WTC11 (cell line): Measurements from ENCODE around the gene DPP4. TPM values are rescaled to one million over a fixed set of nuclear protein-coding genes. Genes with fewer than 3 reads are reported as not detected.
A peak's percentile ranks its signal among the peaks of the same experiment; 100 is the strongest.

Experiments used
- ATAC-seq: fragments of 200-7000 bp; cut with Tn5 transposase; 2 replicates; pipeline ENCODE4 v1.10.0; 2021; ENCODE audit warnings: mild to moderate bottlenecking, moderate library complexity
- CTCF ChIA-PET: fragments of 300-600 bp; sonication (Branson Sonifier 250); formaldehyde crosslinking; loops from one replicate; lab custom pipeline; 2021; ENCODE audit warnings: antibody characterized with exemption; lab: Charles Lee
- POLR2A ChIA-PET: fragments of 350-600 bp; sonication (Branson Sonifier 250); formaldehyde crosslinking; loops from one replicate; lab custom pipeline; 2021; ENCODE audit warnings: antibody characterized with exemption; lab: Charles Lee
- DNase-seq: peaks from one replicate; pipeline ENCODE4 v3.0.0; 2021; ENCODE audit warnings: low spot score
- H3K27ac Mint-ChIP-seq: 2 replicates; pipeline ENCODE4 v1.8.0; 2021; ENCODE audit warnings: mixed read lengths
- H3K27me3 Mint-ChIP-seq: 2 replicates; pipeline ENCODE4 v1.8.0; 2021; ENCODE audit warnings: low read depth, mild to moderate bottlenecking, moderate library complexity, mixed read lengths
- H3K36me3 Mint-ChIP-seq: 2 replicates; pipeline ENCODE4 v1.8.0; 2021; ENCODE audit warnings: mixed read lengths
- H3K4me1 Mint-ChIP-seq: 2 replicates; pipeline ENCODE4 v1.8.0; 2022; ENCODE audit warnings: mixed read lengths
- H3K4me3 Mint-ChIP-seq: 2 replicates; pipeline ENCODE4 v1.8.0; 2021; ENCODE audit warnings: mild to moderate bottlenecking, moderate library complexity, mixed read lengths
- H3K9me3 Mint-ChIP-seq: 2 replicates; pipeline ENCODE4 v1.8.0; 2021; ENCODE audit warnings: mixed read lengths
- MXD4 ChIP-seq: fragments of 250-450 bp; sonication (Bioruptor Pico); IDR thresholded peaks from 2 replicates; pipeline ENCODE4 v1.8.0; 2021; ENCODE audit warnings: mild to moderate bottlenecking, moderate library complexity, borderline replicate concordance
- MYBL2 ChIP-seq: sonication (generic); formaldehyde crosslinking; IDR thresholded peaks from 2 replicates; pipeline ENCODE4 v1.8.1; 2023; ENCODE audit warnings: mild to moderate bottlenecking, moderate library complexity, missing genetic modification reagents
- NFATC4 ChIP-seq: fragments of 250-450 bp; sonication (Bioruptor Pico); IDR thresholded peaks from 2 replicates; pipeline ENCODE4 v1.9.0; 2021; ENCODE audit warnings: mild to moderate bottlenecking
- NR2C2 ChIP-seq: sonication (generic); formaldehyde crosslinking; IDR thresholded peaks from 2 replicates; pipeline ENCODE4 v1.8.0; 2022; ENCODE audit warnings: mild to moderate bottlenecking, missing genetic modification reagents
- PRDM15 ChIP-seq: sonication (generic); formaldehyde crosslinking; IDR thresholded peaks from 2 replicates; pipeline ENCODE4 v1.8.0; 2022; ENCODE audit warnings: missing genetic modification reagents
- RORB ChIP-seq: fragments of 250-450 bp; sonication (Bioruptor Pico); IDR thresholded peaks from 2 replicates; pipeline ENCODE4 v1.9.0; 2021; ENCODE audit warnings: mild to moderate bottlenecking
- SMAD4 ChIP-seq: sonication (generic); formaldehyde crosslinking; IDR thresholded peaks from 2 replicates; pipeline ENCODE4 v1.8.0; 2022; ENCODE audit warnings: mild to moderate bottlenecking, missing genetic modification reagents
- TEAD1 ChIP-seq: sonication (generic); formaldehyde crosslinking; IDR thresholded peaks from 2 replicates; pipeline ENCODE4 v1.8.0; 2022; ENCODE audit warnings: mild to moderate bottlenecking, missing genetic modification reagents
- TEAD4 ChIP-seq: sonication (generic); formaldehyde crosslinking; IDR thresholded peaks from 2 replicates; pipeline ENCODE4 v1.8.0; 2022; ENCODE audit warnings: mild to moderate bottlenecking, missing genetic modification reagents
- ZBTB21 ChIP-seq: sonication (generic); formaldehyde crosslinking; IDR thresholded peaks from 2 replicates; pipeline ENCODE4 v1.8.1; 2023; ENCODE audit warnings: mild to moderate bottlenecking, missing genetic modification reagents, borderline replicate concordance
- ZNF263 ChIP-seq: sonication (generic); formaldehyde crosslinking; IDR thresholded peaks from 2 replicates; pipeline ENCODE4 v1.8.1; 2022; ENCODE audit warnings: low read depth, mild to moderate bottlenecking, moderate library complexity, missing genetic modification reagents
- ZNF425 ChIP-seq: fragments of 250-450 bp; sonication (Bioruptor Pico); conservative IDR thresholded peaks from 2 replicates; pipeline ENCODE4 v1.9.0; 2021; ENCODE audit warnings: mild to moderate bottlenecking
- total RNA-seq: library from RNA; stranded (reverse); gene quantifications from 3 replicates; pipeline ENCODE4 v1.2.3, GENCODE V29; 2021
- TF ChIP-seq, protein P1 (sequence below): sonication (generic); formaldehyde crosslinking; IDR thresholded peaks from 2 replicates; pipeline ENCODE4 v1.8.1; 2022; ENCODE audit warnings: missing genetic modification reagents, borderline replicate concordance
- TF ChIP-seq, protein P2 (sequence below): sonication (generic); formaldehyde crosslinking; IDR thresholded peaks from 2 replicates; pipeline ENCODE4 v1.8.0; 2023; ENCODE audit warnings: missing genetic modification reagents, mild to moderate bottlenecking, borderline replicate concordance
- TF ChIP-seq, protein P3 (sequence below): fragments of 250-450 bp; sonication (Bioruptor Pico); IDR thresholded peaks from 2 replicates; pipeline ENCODE4 v1.8.0; 2021; ENCODE audit warnings: mild to moderate bottlenecking

The DPP4 gene
- total RNA-seq, 1 experiment from 2014 or later, result 3.6 TPM

DNA sequence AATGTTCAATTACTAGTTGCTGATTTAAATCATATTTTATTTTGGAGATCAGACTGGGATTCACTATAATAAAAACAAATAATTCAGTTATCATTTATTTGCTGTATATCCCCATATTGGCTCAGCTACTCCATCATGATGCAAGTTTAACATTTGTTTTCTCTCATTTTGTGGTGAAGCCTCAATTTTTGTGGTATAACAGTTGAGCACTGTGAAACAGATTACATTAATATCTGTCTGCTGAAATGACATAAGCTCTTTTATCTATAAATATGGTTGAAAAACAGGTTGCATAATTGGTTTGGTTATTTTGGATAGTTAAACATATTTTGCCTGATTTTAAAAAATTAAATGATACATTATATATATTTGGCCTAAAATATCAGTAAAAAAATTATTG is 67.7 kb downstream of the DPP4 start:
- Mint-ChIP-seq H3K27ac (no peak overlapping the region), H3K36me3 (no peaks in the 10 kb centered on the region), H3K27me3 (no peaks in the 10 kb centered on the region), H3K9me3 (no peaks in the 10 kb centered on the region), H3K4me1 (peaks cover 44% of the 10 kb centered on the region), H3K4me3 (no peak overlapping the region)
- CTCF ChIA-PET, result no interaction called here
- ATAC-seq (no peak), DNase-seq (no peak)
- POLR2A ChIA-PET, result no interaction called here
- TF ChIP-seq ZBTB21 (no peak), PRDM15 (CRISPR knock-in tag) (no peak), NR2C2 (CRISPR knock-in tag) (no peak), ZNF425 (CRISPR knock-in tag) (no peak), SMAD4 (CRISPR knock-in tag) (no peak), ZNF263 (CRISPR knock-in tag) (no peak), TEAD1 (no peak)
- TF ChIP-seq, protein P1, sequence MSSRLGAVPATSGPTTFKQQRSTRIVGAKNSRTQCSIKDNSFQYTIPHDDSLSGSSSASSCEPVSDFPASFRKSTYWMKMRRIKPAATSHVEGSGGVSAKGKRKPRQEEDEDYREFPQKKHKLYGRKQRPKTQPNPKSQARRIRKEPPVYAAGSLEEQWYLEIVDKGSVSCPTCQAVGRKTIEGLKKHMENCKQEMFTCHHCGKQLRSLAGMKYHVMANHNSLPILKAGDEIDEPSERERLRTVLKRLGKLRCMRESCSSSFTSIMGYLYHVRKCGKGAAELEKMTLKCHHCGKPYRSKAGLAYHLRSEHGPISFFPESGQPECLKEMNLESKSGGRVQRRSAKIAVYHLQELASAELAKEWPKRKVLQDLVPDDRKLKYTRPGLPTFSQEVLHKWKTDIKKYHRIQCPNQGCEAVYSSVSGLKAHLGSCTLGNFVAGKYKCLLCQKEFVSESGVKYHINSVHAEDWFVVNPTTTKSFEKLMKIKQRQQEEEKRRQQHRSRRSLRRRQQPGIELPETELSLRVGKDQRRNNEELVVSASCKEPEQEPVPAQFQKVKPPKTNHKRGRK (CRISPR knock-in tag), result no peak

DNA sequence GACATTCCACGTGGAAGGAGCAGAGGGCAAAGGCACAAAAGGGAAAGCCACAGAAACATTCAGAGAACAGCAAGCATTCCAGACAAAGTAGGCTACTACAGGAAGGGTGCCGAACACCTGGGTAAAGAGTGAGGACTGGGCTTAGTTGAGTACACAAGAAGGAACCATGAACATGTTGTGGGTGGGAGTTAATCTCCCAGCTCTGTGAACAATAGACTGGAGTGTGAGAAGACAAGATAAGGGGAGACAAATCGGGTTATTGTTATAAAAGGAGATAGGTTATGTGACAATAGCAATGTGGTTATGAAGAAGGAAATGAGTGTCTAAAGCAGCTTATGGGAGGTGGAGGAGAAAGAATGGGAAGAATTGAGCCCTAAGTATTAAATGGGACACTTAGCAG is 70.0 kb downstream of the DPP4 start:
- DNase-seq, result no peak
- Mint-ChIP-seq H3K27ac (no peak overlapping the region), H3K36me3 (no peaks in the 10 kb centered on the region), H3K27me3 (no peaks in the 10 kb centered on the region), H3K4me3 (no peak overlapping the region)
- no peak for TF ChIP-seq MXD4 (CRISPR knock-in tag)
- TF ChIP-seq, all 79 proteins: peak for 0
- ChIA-PET POLR2A (no interaction called here), CTCF (no interaction called here)
- peaks cover 47% of the 10 kb centered on the region for H3K4me1 Mint-ChIP-seq
- no peaks in the 10 kb centered on the region for H3K9me3 Mint-ChIP-seq
- ATAC-seq, result no peak

- DNase-seq, result no peak
- POLR2A ChIA-PET, result no interaction called here
- peak; percentile 63 for ATAC-seq
- Mint-ChIP-seq H3K4me1 (peaks cover 57% of the 10 kb centered on the region), H3K27ac (peak overlapping the region; percentile 94), H3K9me3 (no peaks in the 10 kb centered on the region), H3K4me3 (peak overlapping the region; percentile 5), H3K27me3 (no peaks in the 10 kb centered on the region), H3K36me3 (no peaks in the 10 kb centered on the region)
- CTCF ChIA-PET, result no interaction called here
- no peak for TF ChIP-seq MYBL2 (CRISPR knock-in tag)
- TF ChIP-seq NFATC4 (CRISPR knock-in tag), result no peak
- TF ChIP-seq PRDM15 (CRISPR knock-in tag), result no peak
- TF ChIP-seq TEAD4 (CRISPR knock-in tag), result no peak
- TF ChIP-seq RORB (CRISPR knock-in tag), result no peak
- TF ChIP-seq, protein P2, sequence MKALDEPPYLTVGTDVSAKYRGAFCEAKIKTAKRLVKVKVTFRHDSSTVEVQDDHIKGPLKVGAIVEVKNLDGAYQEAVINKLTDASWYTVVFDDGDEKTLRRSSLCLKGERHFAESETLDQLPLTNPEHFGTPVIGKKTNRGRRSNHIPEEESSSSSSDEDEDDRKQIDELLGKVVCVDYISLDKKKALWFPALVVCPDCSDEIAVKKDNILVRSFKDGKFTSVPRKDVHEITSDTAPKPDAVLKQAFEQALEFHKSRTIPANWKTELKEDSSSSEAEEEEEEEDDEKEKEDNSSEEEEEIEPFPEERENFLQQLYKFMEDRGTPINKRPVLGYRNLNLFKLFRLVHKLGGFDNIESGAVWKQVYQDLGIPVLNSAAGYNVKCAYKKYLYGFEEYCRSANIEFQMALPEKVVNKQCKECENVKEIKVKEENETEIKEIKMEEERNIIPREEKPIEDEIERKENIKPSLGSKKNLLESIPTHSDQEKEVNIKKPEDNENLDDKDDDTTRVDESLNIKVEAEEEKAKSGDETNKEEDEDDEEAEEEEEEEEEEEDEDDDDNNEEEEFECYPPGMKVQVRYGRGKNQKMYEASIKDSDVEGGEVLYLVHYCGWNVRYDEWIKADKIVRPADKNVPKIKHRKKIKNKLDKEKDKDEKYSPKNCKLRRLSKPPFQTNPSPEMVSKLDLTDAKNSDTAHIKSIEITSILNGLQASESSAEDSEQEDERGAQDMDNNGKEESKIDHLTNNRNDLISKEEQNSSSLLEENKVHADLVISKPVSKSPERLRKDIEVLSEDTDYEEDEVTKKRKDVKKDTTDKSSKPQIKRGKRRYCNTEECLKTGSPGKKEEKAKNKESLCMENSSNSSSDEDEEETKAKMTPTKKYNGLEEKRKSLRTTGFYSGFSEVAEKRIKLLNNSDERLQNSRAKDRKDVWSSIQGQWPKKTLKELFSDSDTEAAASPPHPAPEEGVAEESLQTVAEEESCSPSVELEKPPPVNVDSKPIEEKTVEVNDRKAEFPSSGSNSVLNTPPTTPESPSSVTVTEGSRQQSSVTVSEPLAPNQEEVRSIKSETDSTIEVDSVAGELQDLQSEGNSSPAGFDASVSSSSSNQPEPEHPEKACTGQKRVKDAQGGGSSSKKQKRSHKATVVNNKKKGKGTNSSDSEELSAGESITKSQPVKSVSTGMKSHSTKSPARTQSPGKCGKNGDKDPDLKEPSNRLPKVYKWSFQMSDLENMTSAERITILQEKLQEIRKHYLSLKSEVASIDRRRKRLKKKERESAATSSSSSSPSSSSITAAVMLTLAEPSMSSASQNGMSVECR (CRISPR knock-in tag), result no peak
- TF ChIP-seq, protein P3, sequence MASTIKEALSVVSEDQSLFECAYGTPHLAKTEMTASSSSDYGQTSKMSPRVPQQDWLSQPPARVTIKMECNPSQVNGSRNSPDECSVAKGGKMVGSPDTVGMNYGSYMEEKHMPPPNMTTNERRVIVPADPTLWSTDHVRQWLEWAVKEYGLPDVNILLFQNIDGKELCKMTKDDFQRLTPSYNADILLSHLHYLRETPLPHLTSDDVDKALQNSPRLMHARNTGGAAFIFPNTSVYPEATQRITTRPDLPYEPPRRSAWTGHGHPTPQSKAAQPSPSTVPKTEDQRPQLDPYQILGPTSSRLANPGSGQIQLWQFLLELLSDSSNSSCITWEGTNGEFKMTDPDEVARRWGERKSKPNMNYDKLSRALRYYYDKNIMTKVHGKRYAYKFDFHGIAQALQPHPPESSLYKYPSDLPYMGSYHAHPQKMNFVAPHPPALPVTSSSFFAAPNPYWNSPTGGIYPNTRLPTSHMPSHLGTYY (CRISPR knock-in tag), result no peak
Observed at GRCh38 chr2:162002623-162003235, 71.3 kb downstream of the DPP4 start.
